ENCODE results near the gene ROCK2. TPM values are rescaled to one million over a fixed set of nuclear protein-coding genes. Genes with fewer than 3 reads are reported as not detected.

The ROCK2 gene
- polyA plus RNA-seq, 5 donors, result 33.1 to 65.9 (median 58.7) TPM

- DNase-seq, result no peak
Measured at GRCh38 chr2:11156396-11157075, 187.9 kb downstream of the ROCK2 start.

DNA sequence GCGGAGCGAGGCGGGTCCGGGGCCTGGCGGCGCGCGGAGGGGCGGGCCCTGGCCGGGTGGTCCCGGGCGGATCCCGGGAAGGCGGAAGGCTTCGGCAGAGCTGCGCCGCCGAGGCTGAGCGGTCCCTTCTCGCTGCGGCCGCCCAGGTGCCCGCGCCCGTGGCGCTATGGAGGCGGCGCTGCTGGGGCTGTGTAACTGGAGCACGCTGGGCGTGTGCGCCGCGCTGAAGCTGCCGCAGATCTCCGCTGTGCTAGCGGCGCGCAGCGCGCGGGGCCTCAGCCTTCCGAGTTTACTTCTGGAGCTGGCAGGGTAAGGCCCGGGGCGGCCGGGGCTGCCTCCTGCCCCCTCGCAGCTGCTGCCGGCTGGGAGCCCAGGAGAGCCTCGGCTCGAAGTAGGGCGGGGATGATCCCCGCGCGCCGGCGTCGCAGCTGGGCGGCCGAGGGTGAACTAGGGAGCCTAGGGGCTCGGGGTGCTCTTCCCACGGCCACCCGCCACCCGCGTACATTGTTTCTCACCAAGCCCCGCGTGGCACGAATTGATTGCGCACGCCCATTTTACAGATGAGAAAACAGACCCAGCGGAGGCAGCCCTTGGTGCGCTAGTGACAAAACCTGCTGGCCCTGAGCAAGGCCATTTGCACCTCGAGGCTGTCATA, 188.9 kb downstream of the ROCK2 start, which contains the start of gene SLC66A3:
Gene SLC66A3 (plus strand): TSS at position 87 of the 655 bp plus-strand sequence. CDS start 80 bp downstream, at position 167.
- DNase-seq, result peak; percentile 90 to 91

GRCh38 chr2:11154923-11155380, 189.5 kb downstream of the ROCK2 start:
- peak; percentile 93 to 94 for DNase-seq

- no peak for DNase-seq
Measured at GRCh38 chr2:11154016-11154922, 190.2 kb downstream of the ROCK2 start.

DNA sequence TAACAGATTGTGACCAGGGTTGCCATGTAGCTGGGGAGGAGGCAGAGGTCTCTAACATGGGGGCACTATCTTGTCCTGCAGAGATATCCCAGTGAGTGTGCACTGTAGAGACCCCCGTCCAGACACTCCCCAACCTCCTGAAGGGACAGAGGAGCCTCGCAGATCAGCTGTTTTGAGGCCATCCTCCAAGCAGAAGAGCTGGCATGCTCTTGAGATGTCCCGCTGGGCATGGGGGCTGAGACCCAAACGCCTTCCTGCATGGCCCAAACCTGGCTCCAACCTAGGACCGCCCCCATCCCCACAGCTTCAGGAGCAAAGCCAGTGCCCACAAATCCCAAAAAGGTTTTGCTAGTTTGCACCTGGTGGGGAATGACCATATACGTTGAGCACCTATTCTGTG, 191.8 kb downstream of the ROCK2 start:
- no peak for DNase-seq

GRCh38 chr2:11147263-11147662, 197.2 kb downstream of the ROCK2 start:
- no peak for DNase-seq

DNA sequence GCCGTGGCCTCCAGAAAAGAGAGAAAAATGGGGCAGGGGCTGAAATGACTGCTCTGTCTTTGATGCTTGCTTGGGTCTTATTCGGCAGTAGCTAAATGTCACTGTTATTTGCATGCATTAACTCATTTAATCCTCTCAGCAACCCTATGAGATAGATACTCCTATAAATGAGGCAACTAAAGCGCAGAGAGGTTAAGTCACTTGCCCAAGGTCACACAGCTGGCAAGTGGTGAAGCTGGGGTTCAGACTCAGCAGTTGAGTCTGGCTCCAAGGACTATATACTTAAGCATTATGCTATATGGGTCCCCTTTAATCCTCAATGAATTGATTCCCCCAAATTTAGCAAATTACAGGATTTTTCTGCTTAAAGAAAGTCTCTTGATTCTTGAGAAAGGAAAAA, 198.4 kb downstream of the ROCK2 start:
- DNase-seq, result no peak

- DNase-seq, result no peak
Measured at GRCh38 chr2:11145350-11145749, 199.1 kb downstream of the ROCK2 start.

DNA sequence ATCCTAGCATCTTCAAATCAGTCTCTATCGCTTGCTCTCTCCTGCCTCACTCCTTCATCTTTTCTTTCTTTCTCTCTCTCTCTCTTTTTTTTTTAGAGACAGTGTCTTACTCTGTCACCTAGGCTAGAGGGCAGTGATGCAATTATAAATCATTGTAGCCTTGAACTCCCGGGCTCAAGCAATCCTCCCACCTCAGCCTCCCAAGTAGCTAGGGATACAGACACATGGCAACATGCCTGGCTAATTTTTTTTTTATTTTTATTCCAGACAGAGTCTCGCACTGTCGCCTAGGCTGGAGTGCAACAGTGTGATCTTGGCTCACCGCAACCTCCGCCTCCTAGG, 199.7 kb downstream of the ROCK2 start:
- no peak for DNase-seq

- no peak for DNase-seq
Measured at GRCh38 chr2:11144077-11144737, 200.2 kb downstream of the ROCK2 start.

GRCh38 chr2:11142987-11143386, 201.4 kb downstream of the ROCK2 start:
- no peak for DNase-seq

DNA sequence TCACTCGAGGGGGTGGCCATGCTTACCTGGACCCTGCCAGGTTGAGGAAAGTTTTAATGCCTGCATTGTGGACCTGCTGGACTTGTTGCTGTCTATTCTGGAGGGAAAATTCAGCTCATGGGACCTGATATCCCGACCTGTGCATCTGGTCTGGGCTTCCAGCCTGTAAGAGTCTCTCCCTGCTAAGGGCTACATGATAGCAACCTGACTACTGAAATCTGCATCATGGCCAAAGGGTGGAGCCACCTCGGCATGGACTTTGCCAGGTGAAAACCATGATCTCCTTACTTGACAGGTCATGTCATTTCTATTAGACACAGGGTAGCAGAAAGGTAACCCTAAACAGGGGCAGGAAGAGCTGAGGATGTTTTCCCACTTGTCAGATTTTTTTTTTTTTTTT, 202.1 kb downstream of the ROCK2 start:
- DNase-seq, result no peak

DNA sequence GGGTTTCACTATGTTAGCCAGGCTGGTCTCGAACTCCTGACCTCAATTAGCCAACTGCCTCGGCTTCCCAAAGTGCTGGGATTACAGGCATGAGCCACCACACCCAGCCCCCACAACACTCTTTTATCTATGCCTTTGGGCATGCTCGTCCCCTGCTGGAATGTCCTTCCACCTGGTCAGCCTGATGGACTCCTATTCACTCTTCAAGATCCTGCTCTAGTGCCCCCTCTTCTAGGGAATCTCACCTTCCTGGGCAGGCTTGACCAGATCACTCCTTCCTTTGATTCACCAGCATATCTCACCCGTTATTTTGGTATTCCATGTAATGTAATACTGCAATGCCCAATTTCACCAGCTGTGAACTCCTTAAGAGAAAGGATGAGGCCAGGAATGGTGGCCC, 203.1 kb downstream of the ROCK2 start:
- DNase-seq, result no peak

DNA sequence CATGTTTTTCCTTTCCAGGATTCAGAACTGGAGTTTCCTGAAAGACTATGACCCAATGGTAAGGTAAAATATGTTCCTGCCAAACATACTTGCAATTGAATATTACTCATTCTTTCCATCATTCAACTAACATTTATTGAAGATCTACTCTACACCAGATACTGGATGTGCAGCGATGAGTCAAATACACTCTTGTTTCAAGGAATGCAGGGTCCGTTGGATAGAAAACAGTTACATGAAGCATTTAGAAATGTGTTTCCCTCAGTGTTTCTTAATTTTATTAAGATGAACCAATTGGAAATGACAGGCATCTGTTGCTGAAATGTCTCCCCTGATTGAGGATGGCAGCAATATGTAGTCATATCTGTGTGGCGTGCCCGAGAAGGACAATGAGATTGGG, 203.9 kb downstream of the ROCK2 start:
- DNase-seq, result no peak

- peak in 1 of 2 donors; percentile 13 for DNase-seq
Measured at GRCh38 chr2:11134349-11134748, 210.1 kb downstream of the ROCK2 start.

- DNase-seq, result no peak
Measured at GRCh38 chr2:11133936-11134320, 210.5 kb downstream of the ROCK2 start.

- DNase-seq, result peak in 1 of 2 donors; percentile 20
Measured at GRCh38 chr2:11133238-11133935, 211.0 kb downstream of the ROCK2 start.

GRCh38 chr2:11132036-11132671, 212.3 kb downstream of the ROCK2 start:
- no peak for DNase-seq

GRCh38 chr2:11131166-11131920, 213.1 kb downstream of the ROCK2 start:
- no peak for DNase-seq

Measured in right lung (tissue), 5 donors.